K562 (cell line): ENCODE data around the gene IMPACT.

ENCODE experiments used
- ELF1 ChIP-seq: fragments of 200-800 bp; sonication (Bioruptor generic); IDR thresholded peaks from 2 replicates; pipeline ENCODE4 v1.6.1; 2016; ENCODE audit warnings: missing genetic modification characterization, missing compliant biosample characterization
- MYC ChIP-seq, 2 experiments: fragments of 250-450 bp in 1 of 2; sonication (Bioruptor Pico) in 1 of 2; IDR thresholded peaks; 2 replicates each; pipeline versions ENCODE4 v1.5.1 to v1.6.1; 2012 to 2021; ENCODE audit warnings: low read depth in 2 of 2, borderline replicate concordance in 1 of 2, improper control_type of control experiment in 1 of 2, low read length in 1 of 2, mild to moderate bottlenecking in 1 of 2, moderate library complexity in 1 of 2
- PHF21A ChIP-seq: fragments of 450-650 bp; IDR thresholded peaks from 2 replicates; pipeline ENCODE4 v1.6.1; 2017; ENCODE audit warnings: low read depth, borderline replicate concordance
- PRMT5 ChIP-seq: sonication (generic); formaldehyde crosslinking; IDR thresholded peaks from 2 replicates; pipeline ENCODE4 v1.5.0; 2020; ENCODE audit warnings: missing genetic modification reagents
- SETDB1 ChIP-seq: IDR thresholded peaks from one replicate; pipeline ENCODE4 v1.6.1; 2012; ENCODE audit warnings: low read length, control low read depth, inconsistent platforms
- ZNF263 ChIP-seq: sonication (generic); formaldehyde crosslinking; IDR thresholded peaks from 2 replicates; pipeline ENCODE4 v1.8.0; 2022; ENCODE audit warnings: mild to moderate bottlenecking, missing genetic modification reagents, borderline replicate concordance

DNA sequence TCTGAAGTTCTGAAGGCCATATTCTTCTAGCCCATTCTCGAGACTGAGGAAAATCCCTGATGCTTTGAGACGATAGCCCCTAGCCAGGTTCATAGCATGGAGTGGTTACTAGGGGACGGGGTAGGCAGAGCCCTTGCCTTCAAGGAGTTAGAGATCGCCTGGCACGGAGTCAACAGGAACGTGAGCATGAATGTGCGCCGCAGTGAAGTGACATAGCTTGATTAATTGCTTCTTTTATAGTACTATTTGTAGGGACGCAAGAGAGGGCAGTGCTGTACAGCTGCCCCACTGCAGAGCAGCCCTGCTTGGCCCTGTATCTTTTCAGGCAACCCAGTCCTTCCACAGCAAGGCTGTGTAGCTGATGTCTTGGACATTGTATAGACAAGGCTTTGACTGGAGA lies 60.2 kb downstream of the IMPACT start:
- TF ChIP-seq PHF21A (no peak), PRMT5 (CRISPR knock-in tag) (no peak), MYC (IDR thresholded peaks at IDR 0.05; ENCODE audit: low read depth, low read length) (no peak), MYC (CRISPR knock-in tag; IDR thresholded peaks at IDR 0.05; ENCODE audit: borderline replicate concordance, low read depth) (no peak), ELF1 (tag) (no peak), ZNF263 (CRISPR knock-in tag) (no peak), SETDB1 (no peak)
